Heart left ventricle (tissue), 13 donors: ENCODE results near the gene IL15.
"Not testable (repeated sequence)": the region's sequence is repeated elsewhere in the genome, so short reads cannot be mapped to it uniquely, and the experiment has no call there.

Source experiments
- POLR2A ChIP-seq, 2 donors: fragments of 450-650 bp; IDR thresholded peaks; one replicate each; pipeline ENCODE4 v1.6.1; 2017; ENCODE audit warnings: antibody characterized with exemption in 2 of 2, mild to moderate bottlenecking in 2 of 2, moderate library complexity in 2 of 2
- TF ChIP-seq, protein P1 (sequence below), 12 donors: fragments of 200-600 bp; sonication (generic) in 4 of 12; IDR thresholded peaks; one replicate each; pipeline versions ENCODE4 v1.5.0 to v1.8.0; 2018 to 2022; ENCODE audit warnings: antibody characterized with exemption in 12 of 12, mild to moderate bottlenecking in 5 of 12
- donor health status: ischemic (EF 13 %, LVEDD 7.1; RV severe dilation, severe dysfunction).
- donor health status: DM: no; HTN: yes; CAD: no.
- donor health status: DM: no; HTN: no; CAD: no.
- donor health status: ischemic (EF 25% LVEDD 6.9; RV normal size, moderate dysfunction).
- donor health status: ischemic (EF 25% LVEDD 5.7; RV mildly dilated, moderate dysfunction).
- donor health status: ischemic (EF 35%, LVEDD 5.7; RV mildly dilated, moderate dysfunction).
- donor health status: nonischemic (EF 11% LVEDD 7.7; RV severe dilation, severe dysfunction).
- donor health status: DM: yes; HTN: yes; CAD: no.
- donor health status: PGD.
- donor health status: ischemic (EF 29% LVEDD 5.4; RV normal size, mild dysfunction).
- donor health status: nonischemic (EF 23%, LVEDD 6.1; RV moderate dilation, normal function).

- TF ChIP-seq, protein P1, sequence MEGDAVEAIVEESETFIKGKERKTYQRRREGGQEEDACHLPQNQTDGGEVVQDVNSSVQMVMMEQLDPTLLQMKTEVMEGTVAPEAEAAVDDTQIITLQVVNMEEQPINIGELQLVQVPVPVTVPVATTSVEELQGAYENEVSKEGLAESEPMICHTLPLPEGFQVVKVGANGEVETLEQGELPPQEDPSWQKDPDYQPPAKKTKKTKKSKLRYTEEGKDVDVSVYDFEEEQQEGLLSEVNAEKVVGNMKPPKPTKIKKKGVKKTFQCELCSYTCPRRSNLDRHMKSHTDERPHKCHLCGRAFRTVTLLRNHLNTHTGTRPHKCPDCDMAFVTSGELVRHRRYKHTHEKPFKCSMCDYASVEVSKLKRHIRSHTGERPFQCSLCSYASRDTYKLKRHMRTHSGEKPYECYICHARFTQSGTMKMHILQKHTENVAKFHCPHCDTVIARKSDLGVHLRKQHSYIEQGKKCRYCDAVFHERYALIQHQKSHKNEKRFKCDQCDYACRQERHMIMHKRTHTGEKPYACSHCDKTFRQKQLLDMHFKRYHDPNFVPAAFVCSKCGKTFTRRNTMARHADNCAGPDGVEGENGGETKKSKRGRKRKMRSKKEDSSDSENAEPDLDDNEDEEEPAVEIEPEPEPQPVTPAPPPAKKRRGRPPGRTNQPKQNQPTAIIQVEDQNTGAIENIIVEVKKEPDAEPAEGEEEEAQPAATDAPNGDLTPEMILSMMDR (IDR thresholded peaks at IDR 0.05): not testable (repeated sequence)
- not testable (repeated sequence) for TF ChIP-seq POLR2A (IDR thresholded peaks at IDR 0.05)
These were observed 20.8 kb upstream of the IL15 start for GRCh38 chr4:141615587-141615918.
